ENCODE results near the gene DSE.
A peak's percentile ranks its signal among the peaks of the same experiment; 100 is the strongest.
"Not testable (repeated sequence)": the region's sequence is repeated elsewhere in the genome, so short reads cannot be mapped to it uniquely, and the experiment has no call there.

Gene DSE

DNA sequence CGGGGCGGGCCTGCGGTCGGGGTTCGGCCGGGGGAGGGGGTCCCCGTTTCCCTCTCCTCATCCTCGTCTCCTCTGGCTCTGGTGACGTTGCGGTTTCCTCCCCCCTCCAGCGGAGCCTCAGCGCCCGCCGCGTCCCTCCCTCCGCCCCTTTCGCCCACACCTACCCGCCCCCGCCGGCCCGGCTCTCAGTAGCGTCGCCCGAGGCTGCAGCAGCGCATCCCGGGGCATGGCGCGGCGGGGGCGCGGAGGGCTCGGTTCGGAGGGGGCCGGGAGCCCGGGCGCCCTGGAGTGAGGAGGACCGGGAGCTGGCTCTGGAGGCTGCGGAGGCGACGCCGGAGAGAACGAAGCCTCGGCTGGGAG is at the start of gene DSE:
Gene DSE (plus strand): TSS at position 188 of the 360 bp plus-strand sequence. CDS start 28,304 bp downstream, outside the sequence.
- FAIRE-seq: no peak

GRCh38 chr6:116321933-116322332 is 48.8 kb upstream of the DSE start:
- not testable (repeated sequence) for FAIRE-seq; DNase-seq (ENCODE audit: low spot score)

More for the DNA sequence above, at the start of gene DSE:
- peak; percentile 50 for DNase-seq (ENCODE audit: low spot score)

GRCh38 chr6:116323863-116324262 is 46.9 kb upstream of the DSE start:
- FAIRE-seq (no peak), DNase-seq (ENCODE audit: low spot score) (no peak)

GRCh38 chr6:116325634-116326132 is 45.1 kb upstream of the DSE start:
- FAIRE-seq; DNase-seq (ENCODE audit: low spot score): not testable (repeated sequence)

DNA sequence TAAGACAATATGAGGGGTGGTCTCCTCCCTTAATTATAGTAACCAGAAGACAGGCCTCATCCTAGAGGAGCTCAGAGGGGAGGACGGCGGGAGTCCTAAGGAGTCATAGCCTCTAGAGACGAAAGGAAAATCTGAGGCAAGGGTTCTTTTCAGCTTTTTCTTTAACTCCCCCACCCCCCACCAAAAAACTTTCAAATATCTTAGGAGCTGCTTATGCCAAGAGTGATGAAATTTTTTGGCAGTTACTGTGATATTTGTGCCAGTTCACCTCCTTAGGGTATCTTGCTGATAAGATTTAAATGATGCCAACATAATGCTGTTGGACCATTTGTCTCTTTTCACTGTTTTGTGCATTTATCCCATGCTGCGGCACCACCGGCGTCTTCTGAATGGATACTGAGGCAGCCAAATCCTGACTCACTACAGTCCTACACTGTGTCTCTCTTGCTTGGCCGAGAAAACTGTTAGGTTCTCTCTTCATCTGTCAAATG is 44.5 kb upstream of the DSE start:
- FAIRE-seq (no peak), DNase-seq (ENCODE audit: low spot score) (no peak)

- no peak for FAIRE-seq
- no peak for DNase-seq (ENCODE audit: low spot score)
Observed at GRCh38 chr6:116326996-116327395, 43.8 kb upstream of the DSE start.

GRCh38 chr6:116327803-116328527 is 42.8 kb upstream of the DSE start:
- no peak for DNase-seq (ENCODE audit: low spot score)
- no peak for FAIRE-seq

DNA sequence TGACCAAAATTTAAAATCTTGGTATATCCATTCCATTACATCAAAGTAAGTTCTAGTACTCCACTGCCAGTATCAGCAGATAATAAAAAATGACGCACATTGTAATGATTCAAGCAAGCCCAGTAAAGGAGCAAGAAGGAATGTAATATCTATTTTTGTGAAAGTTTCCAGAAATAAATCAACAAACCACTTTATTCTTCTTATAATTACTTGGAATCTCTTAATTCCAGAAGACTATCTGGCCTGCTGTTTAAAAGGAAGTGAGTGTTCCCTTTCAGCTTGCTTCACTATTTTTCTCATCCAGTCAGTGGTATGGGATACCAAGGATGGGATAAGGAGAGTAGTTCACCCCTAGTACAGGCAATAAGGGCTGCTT is 42.2 kb upstream of the DSE start:
- no peak for DNase-seq (ENCODE audit: low spot score)
- FAIRE-seq: no peak

- DNase-seq (ENCODE audit: low spot score) (no peak), FAIRE-seq (no peak)
Observed at GRCh38 chr6:116329156-116329555, 41.6 kb upstream of the DSE start.

- FAIRE-seq: no peak
- no peak for DNase-seq (ENCODE audit: low spot score)
Observed at GRCh38 chr6:116330511-116330910, 40.2 kb upstream of the DSE start.

- FAIRE-seq: no peak
- no peak for DNase-seq (ENCODE audit: low spot score)
Observed at GRCh38 chr6:116332096-116332495, 38.7 kb upstream of the DSE start.

DNA sequence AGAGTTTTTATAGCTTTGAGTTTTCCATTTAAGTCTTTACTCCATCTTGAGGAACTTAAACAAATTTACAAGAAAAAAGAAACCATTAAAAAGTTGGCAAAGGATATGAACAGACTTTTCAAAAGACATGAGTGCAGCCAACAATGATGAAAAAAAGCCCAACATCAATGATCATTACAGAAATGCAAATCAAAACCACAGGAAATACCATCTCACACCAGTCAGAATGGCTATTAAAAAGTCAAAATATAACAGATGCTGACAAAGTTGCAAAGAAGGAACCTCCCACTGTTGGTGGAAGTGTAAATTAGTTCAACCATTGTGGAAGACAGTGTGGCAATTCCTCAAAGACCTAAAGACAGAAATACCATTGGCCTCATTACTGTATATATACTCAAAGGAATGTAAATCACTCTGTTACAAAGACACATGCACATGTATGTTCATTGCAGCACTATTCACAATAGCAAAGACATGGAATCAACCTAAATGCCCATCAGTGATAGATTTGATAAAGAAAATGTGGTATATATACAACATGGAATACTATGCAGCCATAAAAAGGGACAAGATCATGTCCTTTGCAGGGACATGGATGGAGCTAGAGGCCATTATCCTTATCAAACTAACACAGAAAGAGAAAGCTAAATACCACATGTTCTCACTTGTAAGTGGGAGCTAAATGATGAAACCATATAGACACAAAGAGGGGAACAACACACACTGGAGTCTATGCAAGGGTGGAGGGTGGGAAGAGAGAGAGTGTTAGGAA is 35.9 kb upstream of the DSE start:
- not testable (repeated sequence) for FAIRE-seq; DNase-seq (ENCODE audit: low spot score)

DNA sequence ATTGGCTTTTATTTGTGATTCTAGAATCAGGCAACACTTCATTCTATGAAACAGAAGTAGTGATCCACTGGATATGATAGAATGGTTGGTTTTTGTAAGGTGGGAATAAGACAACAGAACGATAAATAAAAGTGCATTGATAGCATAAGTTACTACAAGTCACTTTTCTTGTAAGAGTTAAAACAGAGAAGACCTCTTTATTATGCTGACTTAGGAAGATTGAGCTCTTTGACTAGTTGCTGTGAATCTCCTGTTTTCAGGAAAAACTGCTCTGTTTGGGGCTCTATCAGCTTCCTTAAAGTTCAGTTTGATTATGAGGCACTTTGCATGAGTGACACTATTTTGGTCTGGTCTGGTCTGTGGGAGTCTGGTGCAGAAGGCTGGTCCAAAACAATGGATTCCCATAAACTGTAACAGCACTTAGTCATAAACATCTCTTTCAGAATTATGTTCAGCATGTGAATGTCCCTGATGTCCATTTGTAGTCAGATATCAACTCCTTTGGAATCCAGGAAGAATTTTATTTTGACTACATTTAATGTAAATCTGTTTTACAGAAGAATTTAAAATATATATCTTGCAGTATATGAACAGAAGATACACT is 35.0 kb upstream of the DSE start:
- no peak for FAIRE-seq
- no peak for DNase-seq (ENCODE audit: low spot score)

DNA sequence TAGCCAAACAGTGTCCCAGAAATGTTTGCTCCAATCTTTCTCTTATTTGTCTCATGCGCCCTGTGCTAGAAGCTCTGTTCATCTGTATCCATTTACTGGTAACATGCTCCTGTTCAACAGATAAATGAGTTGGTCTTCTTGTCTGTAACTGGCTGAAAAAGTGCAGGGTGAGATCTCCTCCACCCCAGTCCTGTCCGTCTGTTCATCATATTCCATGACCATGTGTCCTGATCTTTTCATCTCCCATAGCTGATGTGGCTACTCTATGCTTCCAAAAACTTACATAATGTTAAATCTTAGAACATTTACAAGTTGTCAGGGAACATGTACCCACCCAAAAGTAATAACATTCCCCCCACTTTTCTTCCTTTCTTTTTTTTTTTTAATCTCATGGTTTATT is 31.8 kb upstream of the DSE start:
- DNase-seq (ENCODE audit: low spot score) (no peak), FAIRE-seq (no peak)

- FAIRE-seq; DNase-seq (ENCODE audit: low spot score): not testable (repeated sequence)
Observed at GRCh38 chr6:116340625-116341024, 30.1 kb upstream of the DSE start.

DNA sequence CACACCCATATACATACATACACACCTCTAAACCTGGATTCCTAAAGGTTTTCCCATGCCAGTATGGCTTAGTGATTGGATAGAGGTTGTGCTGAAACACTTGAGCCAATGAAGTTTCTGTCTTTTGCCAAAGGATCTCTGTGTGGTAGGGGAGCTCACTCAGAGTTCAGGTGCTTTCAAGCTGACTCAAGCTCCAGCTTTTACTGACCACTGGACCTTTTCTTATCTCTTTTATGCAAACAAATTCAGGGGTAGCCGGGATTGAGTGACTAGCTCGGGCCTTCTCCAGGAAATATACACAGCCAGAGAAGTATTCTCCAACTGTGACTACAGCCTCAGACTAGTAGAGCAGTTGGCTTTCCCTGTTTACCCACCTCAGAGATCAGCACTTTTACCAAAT is 21.5 kb upstream of the DSE start:
- no peak for DNase-seq (ENCODE audit: low spot score)
- no peak for FAIRE-seq

- DNase-seq (ENCODE audit: low spot score) (no peak), FAIRE-seq (no peak)
Observed at GRCh38 chr6:116351101-116351500, 19.6 kb upstream of the DSE start.

DNA sequence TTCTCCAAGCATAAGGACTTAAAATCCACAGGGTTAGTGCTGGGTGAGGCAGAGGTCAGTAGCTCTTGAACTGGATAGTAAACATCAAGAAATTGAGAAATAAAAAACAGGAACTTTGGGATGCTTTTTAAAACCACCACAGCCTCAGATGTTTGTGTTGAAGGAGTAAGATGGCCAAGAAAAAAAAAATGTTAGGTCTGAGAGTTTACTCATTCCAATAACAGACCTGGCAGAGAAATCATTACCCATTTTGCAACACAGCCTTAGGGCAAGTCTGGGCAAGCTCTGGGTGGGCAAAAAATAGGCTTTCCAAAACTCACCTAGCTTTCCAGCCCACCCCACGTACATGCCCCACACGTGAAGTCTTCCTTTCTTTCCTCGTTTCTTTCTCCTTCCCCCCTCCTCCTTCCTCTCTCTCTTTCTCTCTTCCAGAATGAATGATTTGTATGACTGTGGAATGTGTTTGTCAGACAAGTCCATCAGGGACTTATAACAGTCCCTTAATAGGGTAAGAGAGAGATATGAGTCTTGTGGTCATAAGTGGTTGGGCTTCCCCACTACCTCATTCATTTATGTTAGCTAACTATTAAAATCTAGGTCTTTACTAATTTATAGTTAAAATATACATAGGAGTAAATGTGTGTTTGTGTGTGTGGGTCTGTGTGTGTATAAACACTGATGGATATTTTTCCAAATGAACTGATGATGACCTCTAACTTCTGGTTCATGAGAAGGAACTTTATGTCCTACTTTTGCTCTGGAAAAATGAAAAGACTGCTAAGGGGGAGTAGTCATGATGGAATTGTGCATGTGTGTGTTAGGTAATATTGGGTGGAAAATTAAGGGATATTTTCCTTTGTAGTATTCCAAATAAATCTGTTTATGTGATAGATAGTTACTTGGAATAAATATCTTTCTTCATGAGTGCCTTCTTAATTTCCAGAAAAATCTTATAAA is 18.0 kb upstream of the DSE start:
- DNase-seq (ENCODE audit: low spot score) (peak; percentile 9), FAIRE-seq (no peak)

DNA sequence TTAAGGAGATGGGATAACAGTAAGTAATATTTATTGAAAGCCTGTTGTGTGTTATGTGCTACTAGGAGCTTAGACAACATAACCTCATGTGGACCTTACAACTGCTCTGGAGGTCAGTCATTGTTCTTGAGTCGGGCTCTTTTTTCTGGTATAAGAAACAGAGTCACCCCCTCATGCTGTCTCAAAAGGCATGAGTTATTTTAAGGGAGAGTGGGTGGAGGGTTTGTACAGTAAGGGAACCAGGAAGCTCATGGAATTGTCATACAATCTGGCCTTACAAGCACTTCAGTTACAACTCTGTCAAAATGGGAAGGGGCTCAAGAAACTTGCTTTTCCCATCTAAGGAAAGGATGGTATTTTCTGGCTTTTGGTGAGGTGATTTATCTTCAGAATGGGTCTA is 16.5 kb upstream of the DSE start:
- no peak for FAIRE-seq
- DNase-seq (ENCODE audit: low spot score): no peak

- no peak for FAIRE-seq
- no peak for DNase-seq (ENCODE audit: low spot score)
Observed at GRCh38 chr6:116355796-116356195, 15.0 kb upstream of the DSE start.

DNA sequence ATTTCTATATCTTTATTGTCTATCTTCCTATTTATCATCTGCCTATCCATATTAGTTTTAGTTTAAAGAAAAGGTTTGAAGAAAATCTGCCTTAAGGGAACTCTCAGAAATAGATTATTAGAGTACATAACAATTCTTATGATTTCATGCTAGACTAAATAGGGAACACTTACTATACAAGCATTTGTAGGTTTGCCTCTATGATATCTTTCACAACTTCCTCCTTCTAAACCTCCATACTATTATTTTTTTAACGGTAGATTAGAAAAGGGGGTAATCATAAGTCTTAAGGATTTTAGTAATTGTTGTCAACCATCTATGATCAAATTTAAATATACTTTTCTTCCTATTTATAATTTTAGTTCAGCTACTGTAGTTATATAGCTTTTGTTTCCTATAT is 11.6 kb upstream of the DSE start:
- DNase-seq (ENCODE audit: low spot score): no peak
- no peak for FAIRE-seq
